Posterior vena cava (tissue), 2 donors: Measurements from ENCODE around the gene PCDHGA2. TPM values are rescaled to one million over a fixed set of nuclear protein-coding genes. Genes with fewer than 3 reads are reported as not detected.
"Not testable (repeated sequence)": the region's sequence is repeated elsewhere in the genome, so short reads cannot be mapped to it uniquely, and the experiment has no call there.

Experiments used
- DNase-seq: peaks from one replicate; pipeline ENCODE4 v3.0.0-alpha.2; 2020; ENCODE audit warnings: low spot score
- intact Hi-C, 2 donors: fragments of 100-400 bp; cut with DNase I; formaldehyde crosslinking; loops; one replicate each; pipeline versions ENCODE4 v1.14.1 to v1.14.2; 2022 to 2023
- total RNA-seq, 2 donors: library from RNA; stranded (reverse); fragmentation: NEBNext Ultra II Directional; extraction: Animal tissue kit (Norgen Biotek cat#: 25700); gene quantifications; one replicate each; pipeline ENCODE4 v1.2.1, GENCODE V29; 2021
- donor health status: DM: yes; HTN: yes; CAD: no.
- donor health status: DM: yes; HTN: yes; CAD: no.

Gene PCDHGA2
- total RNA-seq, 2 donors from 2014 or later = 3.7 to 7.4 TPM

DNA sequence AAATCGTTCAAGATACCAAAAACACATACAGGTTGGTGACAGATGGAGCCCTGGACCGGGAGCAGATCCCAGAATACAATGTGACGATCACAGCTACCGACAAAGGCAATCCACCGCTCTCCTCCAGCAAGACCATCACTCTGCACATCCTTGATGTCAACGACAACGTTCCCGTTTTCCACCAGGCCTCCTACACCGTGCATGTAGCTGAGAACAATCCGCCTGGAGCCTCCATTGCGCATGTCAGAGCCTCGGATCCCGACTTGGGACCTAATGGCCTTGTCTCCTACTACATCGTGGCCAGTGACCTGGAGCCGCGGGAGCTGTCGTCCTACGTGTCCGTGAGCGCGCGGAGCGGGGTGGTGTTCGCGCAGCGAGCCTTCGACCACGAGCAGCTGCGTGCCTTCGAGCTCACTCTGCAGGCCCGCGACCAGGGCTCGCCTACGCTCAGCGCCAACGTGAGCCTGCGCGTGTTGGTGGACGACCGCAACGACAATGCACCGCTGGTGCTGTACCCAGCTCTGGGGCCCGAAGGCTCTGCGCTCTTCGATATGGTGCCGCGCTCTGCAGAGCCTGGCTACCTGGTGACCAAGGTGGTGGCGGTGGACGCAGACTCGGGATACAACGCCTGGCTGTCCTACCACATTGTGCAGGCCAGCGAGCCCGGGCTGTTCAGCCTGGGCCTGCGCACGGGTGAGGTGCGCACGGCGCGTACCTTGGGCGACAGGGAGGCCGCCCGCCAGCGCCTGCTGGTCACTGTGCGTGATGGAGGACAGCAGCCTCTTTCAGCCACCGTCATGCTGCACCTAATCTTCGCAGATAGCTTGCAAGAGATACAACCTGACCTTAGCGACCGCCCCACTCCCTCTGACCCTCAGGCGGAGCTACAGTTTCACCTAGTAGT, 33.3 kb downstream of the PCDHGA2 start:
- intact Hi-C loops = no loop called here
- no peak for DNase-seq

DNA sequence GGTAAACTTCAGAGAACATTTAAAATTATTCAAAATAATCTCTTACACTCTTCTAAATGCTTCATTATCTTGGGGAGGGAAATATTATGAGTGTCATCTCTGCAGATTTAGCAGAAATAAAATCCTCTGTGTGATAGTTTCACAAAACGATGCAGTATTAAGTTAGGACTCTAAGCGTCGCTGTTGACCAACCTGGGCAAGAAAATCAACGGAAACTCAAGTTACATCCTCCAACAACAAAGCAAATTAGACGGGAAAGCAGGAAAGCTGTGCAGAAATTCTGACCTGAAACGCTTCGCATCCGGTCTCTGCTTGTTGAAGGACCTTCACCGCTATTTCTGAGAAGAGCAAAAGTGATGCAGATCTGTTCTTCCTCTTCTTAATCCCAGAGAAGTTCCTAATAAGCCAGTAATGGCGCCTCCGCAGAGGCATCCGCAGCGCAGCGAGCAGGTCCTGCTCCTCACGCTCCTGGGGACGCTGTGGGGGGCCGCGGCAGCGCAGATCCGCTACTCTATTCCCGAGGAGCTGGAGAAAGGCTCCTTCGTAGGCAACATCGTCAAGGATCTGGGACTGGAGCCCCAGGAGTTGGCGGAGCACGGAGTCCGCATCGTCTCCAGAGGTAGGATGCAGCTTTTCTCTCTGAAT, 35.2 kb downstream of the PCDHGA2 start, which contains the start of gene PCDHGA6:
PCDHGA6 (plus strand) TSS at position 219 of the 645 bp plus-strand sequence; CDS start at position 412, 193 bp downstream.
- intact Hi-C loops = no loop called here
- no peak for DNase-seq

DNA sequence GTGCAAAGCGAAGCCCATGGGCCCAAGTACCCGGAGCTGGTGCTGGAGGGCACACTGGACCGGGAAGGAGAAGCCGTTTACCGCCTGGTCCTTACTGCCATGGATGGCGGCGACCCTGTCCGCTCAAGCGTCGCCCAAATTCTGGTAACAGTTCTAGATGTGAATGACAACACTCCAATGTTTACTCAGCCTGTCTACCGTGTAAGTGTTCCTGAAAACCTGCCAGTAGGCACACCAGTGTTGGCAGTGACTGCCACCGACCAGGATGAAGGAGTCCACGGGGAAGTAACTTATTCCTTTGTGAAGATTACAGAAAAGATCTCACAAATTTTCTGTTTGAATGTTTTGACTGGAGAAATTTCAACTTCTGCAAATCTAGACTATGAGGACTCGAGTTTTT, 36.1 kb downstream of the PCDHGA2 start:
- no peak for DNase-seq
- intact Hi-C loops = no loop called here

DNA sequence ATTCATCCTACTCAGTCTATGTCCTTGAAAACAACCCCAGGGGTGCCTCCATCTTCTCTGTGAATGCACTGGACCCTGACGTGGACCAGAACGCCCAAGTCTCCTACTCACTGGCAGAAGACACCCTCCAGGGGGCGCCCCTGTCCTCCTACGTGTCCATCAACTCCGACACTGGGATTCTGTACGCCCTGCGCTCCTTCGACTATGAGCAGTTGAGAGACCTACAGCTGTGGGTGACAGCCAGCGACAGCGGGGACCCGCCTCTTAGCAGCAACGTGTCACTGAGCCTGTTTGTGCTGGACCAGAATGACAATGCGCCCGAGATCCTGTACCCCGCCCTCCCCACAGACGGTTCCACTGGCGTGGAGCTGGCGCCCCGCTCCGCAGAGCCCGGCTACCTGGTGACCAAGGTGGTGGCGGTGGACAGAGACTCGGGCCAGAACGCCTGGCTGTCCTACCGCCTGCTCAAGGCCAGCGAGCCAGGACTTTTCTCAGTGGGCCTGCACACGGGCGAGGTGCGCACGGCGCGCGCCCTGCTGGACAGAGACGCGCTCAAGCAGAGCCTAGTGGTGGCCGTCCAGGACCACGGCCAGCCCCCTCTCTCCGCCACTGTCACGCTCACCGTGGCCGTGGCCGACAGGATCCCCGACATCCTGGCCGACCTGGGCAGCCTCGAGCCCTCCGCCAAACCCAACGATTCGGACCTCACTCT, 37.0 kb downstream of the PCDHGA2 start:
- intact Hi-C loops, DNase-seq: not testable (repeated sequence)

DNA sequence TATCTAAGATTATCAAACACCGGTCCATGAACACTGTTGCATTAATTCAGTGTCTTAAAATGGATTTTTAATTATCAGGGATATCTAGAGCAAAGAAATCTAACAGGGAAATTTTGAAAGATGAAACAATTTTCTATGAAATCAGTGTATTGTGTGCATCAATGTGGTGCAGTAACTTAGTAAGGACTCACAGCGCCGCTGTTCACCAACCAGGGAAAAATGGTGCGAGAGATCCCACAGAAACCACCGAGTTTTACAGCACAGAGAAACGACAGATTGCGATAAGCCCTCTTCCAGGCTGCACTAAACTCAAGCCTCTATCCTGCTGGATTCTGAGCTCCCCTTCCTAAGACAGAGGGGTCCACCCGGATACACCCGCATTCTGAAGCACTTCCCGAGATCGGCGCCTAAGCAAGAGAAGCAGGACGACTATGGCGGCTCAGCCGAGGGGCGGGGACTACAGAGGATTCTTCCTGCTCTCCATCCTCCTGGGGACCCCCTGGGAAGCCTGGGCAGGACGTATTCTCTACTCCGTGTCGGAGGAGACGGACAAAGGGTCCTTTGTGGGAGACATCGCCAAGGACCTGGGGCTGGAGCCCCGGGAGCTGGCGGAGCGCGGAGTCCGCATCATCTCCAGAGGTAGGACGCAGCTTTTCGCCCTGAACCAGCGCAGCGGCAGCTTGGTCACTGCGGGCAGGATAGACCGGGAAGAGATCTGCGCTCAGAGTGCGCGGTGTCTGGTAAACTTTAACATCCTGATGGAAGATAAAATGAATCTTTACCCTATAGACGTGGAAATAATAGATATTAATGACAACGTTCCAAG, 44.1 kb downstream of the PCDHGA2 start, which contains the start of gene PCDHGA7:
PCDHGA7 (plus strand) TSS at position 274 of the 826 bp plus-strand sequence; CDS start at position 432, 158 bp downstream.
- DNase-seq = no peak
- intact Hi-C loops = no loop called here

DNA sequence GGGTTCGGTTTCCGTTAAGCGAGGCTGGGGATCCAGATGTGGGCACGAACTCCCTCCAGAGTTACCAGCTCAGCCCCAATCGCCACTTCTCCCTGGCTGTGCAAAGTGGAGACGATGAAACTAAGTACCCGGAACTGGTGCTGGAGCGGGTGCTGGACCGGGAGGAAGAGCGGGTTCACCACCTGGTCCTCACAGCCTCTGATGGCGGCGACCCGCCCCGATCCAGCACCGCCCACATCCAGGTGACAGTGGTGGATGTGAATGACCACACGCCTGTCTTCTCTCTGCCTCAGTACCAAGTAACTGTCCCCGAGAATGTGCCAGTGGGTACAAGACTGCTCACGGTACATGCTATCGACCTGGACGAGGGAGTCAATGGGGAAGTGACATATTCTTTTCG, 44.8 kb downstream of the PCDHGA2 start:
- no peak for DNase-seq
- intact Hi-C loops = no loop called here

DNA sequence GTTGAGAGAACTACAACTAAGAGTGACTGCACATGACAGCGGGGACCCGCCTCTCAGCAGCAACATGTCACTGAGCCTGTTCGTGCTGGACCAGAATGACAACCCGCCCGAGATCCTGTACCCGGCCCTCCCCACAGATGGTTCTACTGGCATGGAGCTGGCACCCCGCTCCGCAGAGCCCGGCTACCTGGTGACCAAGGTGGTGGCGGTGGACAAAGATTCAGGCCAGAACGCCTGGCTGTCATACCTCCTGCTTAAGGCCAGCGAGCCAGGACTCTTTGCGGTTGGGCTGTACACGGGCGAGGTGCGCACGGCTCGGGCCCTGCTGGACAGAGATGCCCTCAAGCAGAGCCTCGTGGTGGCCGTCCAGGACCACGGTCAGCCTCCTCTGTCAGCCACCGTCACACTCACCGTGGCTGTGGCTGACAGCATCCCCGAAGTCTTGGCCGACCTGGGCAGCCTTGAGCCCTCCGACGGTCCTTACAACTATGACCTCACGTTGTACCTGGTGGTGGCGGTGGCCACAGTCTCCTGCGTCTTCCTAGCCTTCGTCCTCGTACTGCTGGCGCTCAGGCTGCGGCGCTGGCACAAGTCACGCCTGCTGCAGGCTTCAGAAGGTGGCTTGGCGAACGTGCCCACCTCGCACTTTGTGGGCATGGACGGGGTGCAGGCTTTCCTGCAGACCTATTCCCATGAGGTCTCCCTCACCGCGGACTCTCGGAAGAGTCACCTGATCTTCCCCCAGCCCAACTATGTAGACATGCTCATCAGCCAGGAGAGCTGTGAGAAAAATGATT, 46.1 kb downstream of the PCDHGA2 start:
- no peak for DNase-seq
- intact Hi-C loops = no loop called here

DNA sequence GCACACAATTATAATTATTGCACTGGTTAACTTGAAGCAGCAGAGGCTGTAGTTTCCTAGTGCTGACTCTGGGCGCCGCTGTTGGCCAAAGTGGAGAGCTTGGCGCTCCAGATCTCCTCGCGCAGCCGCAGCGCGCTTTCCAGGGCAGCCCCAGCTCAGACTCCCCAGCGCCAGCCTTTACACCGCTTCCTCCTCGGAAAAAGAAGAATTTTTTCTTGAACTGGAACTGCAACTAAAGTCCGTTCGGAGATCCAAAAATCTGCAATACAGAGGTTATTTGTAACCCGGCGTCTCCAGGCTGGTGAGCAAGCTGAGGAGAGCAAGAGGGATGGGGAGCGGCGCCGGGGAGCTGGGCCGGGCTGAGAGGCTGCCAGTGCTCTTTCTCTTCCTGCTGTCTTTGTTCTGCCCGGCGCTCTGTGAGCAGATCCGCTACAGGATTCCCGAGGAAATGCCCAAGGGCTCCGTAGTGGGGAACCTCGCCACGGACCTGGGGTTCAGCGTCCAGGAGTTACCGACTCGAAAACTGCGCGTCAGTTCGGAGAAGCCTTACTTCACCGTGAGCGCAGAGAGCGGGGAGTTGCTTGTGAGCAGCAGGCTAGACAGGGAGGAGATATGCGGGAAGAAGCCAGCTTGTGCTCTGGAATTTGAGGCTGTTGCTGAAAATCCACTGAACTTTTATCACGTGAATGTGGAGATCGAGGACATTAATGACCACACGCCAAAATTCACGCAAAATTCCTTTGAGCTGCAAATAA, 49.2 kb downstream of the PCDHGA2 start, which contains the start of gene PCDHGB4:
PCDHGB4 (plus strand) TSS at position 142 of the 755 bp plus-strand sequence; CDS start at position 329, 187 bp downstream.
- intact Hi-C loops = not testable (repeated sequence)

DNA sequence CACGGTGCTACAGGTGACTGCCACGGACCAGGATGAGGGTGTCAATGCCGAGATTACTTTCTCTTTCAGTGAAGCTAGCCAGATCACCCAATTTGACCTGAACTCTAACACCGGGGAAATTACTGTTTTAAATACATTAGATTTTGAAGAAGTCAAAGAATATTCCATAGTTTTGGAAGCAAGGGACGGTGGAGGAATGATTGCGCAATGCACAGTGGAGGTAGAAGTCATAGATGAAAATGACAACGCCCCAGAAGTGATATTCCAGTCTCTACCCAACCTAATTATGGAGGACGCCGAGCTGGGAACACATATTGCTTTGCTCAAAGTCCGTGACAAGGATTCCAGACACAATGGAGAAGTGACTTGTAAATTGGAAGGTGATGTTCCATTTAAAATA, 50.1 kb downstream of the PCDHGA2 start:
- intact Hi-C loops = no loop called here
- no peak for DNase-seq

More for the DNA sequence above, 49.2 kb downstream of the PCDHGA2 start, which contains the start of gene PCDHGB4:
- not testable (repeated sequence) for DNase-seq

DNA sequence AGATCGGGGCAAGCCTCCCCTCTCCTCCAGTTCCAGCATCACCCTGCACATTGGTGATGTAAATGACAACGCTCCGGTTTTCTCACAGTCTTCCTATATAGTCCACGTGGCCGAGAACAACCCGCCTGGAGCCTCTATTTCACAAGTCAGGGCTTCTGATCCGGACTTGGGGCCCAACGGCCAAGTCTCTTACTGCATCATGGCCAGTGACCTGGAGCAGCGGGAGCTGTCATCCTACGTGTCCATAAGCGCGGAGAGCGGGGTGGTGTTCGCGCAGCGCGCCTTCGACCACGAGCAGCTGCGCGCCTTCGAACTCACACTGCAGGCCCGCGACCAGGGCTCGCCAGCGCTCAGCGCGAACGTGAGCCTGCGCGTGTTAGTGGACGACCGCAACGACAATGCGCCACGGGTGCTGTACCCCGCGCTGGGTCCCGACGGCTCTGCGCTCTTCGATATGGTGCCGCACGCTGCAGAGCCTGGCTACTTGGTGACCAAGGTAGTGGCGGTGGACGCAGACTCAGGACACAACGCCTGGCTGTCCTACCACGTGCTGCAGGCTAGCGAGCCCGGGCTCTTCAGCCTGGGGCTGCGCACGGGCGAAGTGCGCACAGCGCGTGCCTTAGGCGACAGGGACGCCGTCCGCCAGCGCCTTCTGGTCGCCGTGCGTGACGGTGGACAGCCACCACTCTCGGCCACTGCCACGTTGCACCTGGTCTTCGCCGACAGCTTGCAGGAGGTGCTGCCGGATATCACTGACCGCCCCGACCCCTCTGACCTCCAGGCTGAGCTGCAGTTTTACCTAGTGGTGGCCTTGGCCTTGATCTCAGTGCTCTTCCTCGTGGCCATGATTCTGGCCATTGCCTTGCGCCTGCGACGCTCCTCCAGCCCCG, 50.8 kb downstream of the PCDHGA2 start:
- intact Hi-C loops = no loop called here
- DNase-seq = no peak

DNA sequence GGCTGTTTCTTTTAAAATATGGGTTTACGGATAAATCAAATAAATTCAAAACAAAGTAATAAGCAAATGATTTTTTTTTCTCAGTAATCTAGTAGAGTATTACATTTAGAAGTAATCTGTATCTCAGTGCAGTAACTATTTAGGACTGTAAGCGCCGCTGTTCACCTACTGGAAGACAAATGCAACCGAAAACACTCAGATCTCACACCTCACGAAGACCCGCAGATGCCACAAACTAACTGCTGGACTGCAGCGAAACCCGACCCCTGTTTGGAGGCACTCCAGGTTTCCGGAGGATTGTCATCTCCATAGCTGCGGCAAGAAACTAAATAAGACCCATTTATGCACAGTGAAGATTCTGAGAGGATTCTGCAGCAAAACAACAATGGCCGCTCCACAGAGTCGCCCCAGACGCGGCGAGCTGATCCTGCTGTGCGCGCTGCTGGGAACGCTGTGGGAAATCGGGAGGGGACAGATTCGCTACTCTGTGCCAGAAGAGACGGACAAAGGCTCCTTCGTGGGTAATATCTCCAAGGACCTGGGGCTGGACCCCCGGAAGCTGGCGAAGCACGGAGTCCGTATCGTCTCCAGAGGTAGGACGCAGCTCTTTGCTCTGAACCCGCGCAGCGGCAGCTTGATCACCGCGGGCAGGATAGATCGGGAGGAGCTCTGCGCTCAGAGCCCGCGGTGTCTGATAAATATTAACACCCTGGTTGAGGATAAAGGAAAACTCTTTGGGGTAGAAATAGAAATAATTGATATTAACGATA, 54.1 kb downstream of the PCDHGA2 start, which contains the start of gene PCDHGA8:
PCDHGA8 (plus strand) TSS at position 205 of the 770 bp plus-strand sequence; CDS start at position 386, 181 bp downstream.
- no peak for DNase-seq
- intact Hi-C loops = no loop called here
